GM19397 (cell line): ENCODE measurements around the gene TRAF3IP1.
A peak's percentile ranks its signal among the peaks of the same experiment; 100 is the strongest.
"Not testable (repeated sequence)": the region's sequence is repeated elsewhere in the genome, so short reads cannot be mapped to it uniquely, and the experiment has no call there.

ENCODE experiments used
- ATAC-seq: cut with Tn5 transposase; IDR thresholded peaks from one replicate; pipeline ENCODE4 v1.9.1; 2021; ENCODE audit warnings: mild to moderate bottlenecking, moderate library complexity; ENCODE audit not compliant: unreplicated experiment

TRAF3IP1 gene

GRCh38 chr2:238305965-238306671 lies 14.2 kb upstream of the TRAF3IP1 start:
- ATAC-seq = no peak

GRCh38 chr2:238306672-238306998 lies 13.7 kb upstream of the TRAF3IP1 start:
- ATAC-seq = no peak

- ATAC-seq = no peak
These were observed 12.1 kb upstream of the TRAF3IP1 start for GRCh38 chr2:238308177-238308576.

GRCh38 chr2:238310721-238311120 lies 9.6 kb upstream of the TRAF3IP1 start:
- ATAC-seq = not testable (repeated sequence)

GRCh38 chr2:238313289-238313990 lies 6.9 kb upstream of the TRAF3IP1 start:
- ATAC-seq = no peak

- no peak for ATAC-seq
These were observed 6.3 kb upstream of the TRAF3IP1 start for GRCh38 chr2:238313991-238314350.

- ATAC-seq = no peak
These were observed 5.7 kb upstream of the TRAF3IP1 start for GRCh38 chr2:238314576-238314975.

- ATAC-seq = no peak
These were observed 5.2 kb upstream of the TRAF3IP1 start for GRCh38 chr2:238315031-238315595.

GRCh38 chr2:238320648-238321281 lies 447 bp downstream of the TRAF3IP1 start:
- ATAC-seq = peak; percentile 43

GRCh38 chr2:238321467-238321866 lies 1.1 kb downstream of the TRAF3IP1 start:
- ATAC-seq = no peak

GRCh38 chr2:238322001-238322411 lies 1.7 kb downstream of the TRAF3IP1 start:
- ATAC-seq = no peak

- not testable (repeated sequence) for ATAC-seq
These were observed 3.9 kb downstream of the TRAF3IP1 start for GRCh38 chr2:238324248-238324647.

- ATAC-seq = no peak
These were observed 5.4 kb downstream of the TRAF3IP1 start for GRCh38 chr2:238325694-238326093.

GRCh38 chr2:238326801-238327365 lies 6.6 kb downstream of the TRAF3IP1 start:
- ATAC-seq = no peak

- no peak for ATAC-seq
These were observed 7.4 kb downstream of the TRAF3IP1 start for GRCh38 chr2:238327751-238328150.

- no peak for ATAC-seq
These were observed 10.1 kb downstream of the TRAF3IP1 start for GRCh38 chr2:238330391-238330790.

- ATAC-seq = no peak
These were observed 11.6 kb downstream of the TRAF3IP1 start for GRCh38 chr2:238331916-238332315.

- no peak for ATAC-seq
These were observed 14.6 kb downstream of the TRAF3IP1 start for GRCh38 chr2:238334885-238335284.

- not testable (repeated sequence) for ATAC-seq
These were observed 15.3 kb downstream of the TRAF3IP1 start for GRCh38 chr2:238335591-238335990.

GRCh38 chr2:238336151-238336550 lies 15.8 kb downstream of the TRAF3IP1 start:
- no peak for ATAC-seq

GRCh38 chr2:238336793-238337444 lies 16.6 kb downstream of the TRAF3IP1 start:
- ATAC-seq = no peak
